Lower leg skin (tissue), 3 donors: ENCODE results near the gene FBLN1.

Source experiments
- CTCF ChIP-seq, 3 donors: fragments of 450-650 bp; IDR thresholded peaks; one replicate each; pipeline ENCODE4 v1.5.1; 2016; ENCODE audit warnings: antibody characterized with exemption in 3 of 3, mild to moderate bottlenecking in 3 of 3, moderate library complexity in 2 of 3
- POLR2A ChIP-seq, 2 donors: fragments of 450-650 bp; IDR thresholded peaks; one replicate each; pipeline ENCODE4 v1.6.1; 2016 to 2017; ENCODE audit warnings: antibody characterized with exemption in 2 of 2, mild to moderate bottlenecking in 1 of 2, moderate library complexity in 1 of 2

- TF ChIP-seq POLR2A (IDR thresholded peaks at IDR 0.05): no peak
- TF ChIP-seq CTCF (IDR thresholded peaks at IDR 0.05): no peak
Measured at GRCh38 chr22:45531441-45532234, 29.0 kb downstream of the FBLN1 start.
